B cell (primary cell): Measurements from ENCODE around the gene SCGN.

Experiments used
- EZH2 ChIP-seq: IDR thresholded peaks from 2 replicates; pipeline ENCODE4 v1.6.1; 2012; ENCODE audit warnings: borderline replicate concordance, low read depth, mild to moderate bottlenecking, moderate library complexity, low read length; ENCODE audit not compliant: insufficient read depth, poor library complexity, severe bottlenecking
- TF ChIP-seq, protein P1 (sequence below): fragments of 200-600 bp; IDR thresholded peaks from one replicate; pipeline ENCODE4 v1.8.0; 2022; ENCODE audit warnings: antibody characterized with exemption, mild to moderate bottlenecking

DNA sequence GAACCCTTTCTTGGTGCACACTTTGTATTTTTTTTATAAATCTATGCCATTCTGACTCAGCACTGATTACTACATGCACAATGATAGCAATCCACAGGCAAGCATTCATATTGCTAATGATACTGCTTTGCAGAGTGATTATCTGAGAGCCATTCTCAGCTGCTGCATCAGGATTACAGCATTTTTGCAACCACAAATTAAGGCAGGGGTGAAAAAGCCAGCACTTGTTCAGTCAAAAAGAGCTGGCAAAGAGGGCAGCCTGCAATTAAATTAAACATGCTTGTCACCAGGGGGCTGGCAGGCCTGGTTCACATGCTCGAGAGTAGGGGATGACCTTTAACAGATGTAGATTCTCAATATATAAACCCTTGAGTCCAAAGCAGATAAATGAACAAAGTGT is 61.8 kb downstream of the SCGN start:
- TF ChIP-seq, protein P1, sequence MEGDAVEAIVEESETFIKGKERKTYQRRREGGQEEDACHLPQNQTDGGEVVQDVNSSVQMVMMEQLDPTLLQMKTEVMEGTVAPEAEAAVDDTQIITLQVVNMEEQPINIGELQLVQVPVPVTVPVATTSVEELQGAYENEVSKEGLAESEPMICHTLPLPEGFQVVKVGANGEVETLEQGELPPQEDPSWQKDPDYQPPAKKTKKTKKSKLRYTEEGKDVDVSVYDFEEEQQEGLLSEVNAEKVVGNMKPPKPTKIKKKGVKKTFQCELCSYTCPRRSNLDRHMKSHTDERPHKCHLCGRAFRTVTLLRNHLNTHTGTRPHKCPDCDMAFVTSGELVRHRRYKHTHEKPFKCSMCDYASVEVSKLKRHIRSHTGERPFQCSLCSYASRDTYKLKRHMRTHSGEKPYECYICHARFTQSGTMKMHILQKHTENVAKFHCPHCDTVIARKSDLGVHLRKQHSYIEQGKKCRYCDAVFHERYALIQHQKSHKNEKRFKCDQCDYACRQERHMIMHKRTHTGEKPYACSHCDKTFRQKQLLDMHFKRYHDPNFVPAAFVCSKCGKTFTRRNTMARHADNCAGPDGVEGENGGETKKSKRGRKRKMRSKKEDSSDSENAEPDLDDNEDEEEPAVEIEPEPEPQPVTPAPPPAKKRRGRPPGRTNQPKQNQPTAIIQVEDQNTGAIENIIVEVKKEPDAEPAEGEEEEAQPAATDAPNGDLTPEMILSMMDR = no peak
- TF ChIP-seq EZH2 = no peak
